BLaER1 treated with 17β-estradiol and CSF1 and Interleukin-3, amounts not matched to agents 10 nM and 100 nM (cell line): Measurements from ENCODE around the gene PLEKHM2.

Experiments
- H3K27ac ChIP-seq, 11 experiments: shearing (Covaris generic); formaldehyde crosslinking; 2 replicates each; pipeline ENCODE4 v1.8.1; 2022
- H3K27me3 ChIP-seq, 11 experiments: shearing (Covaris generic); formaldehyde crosslinking; 2 replicates each; pipeline ENCODE4 v1.8.1; 2022
- H3K36me3 ChIP-seq, 11 experiments: shearing (Covaris generic); formaldehyde crosslinking; 2 replicates each; pipeline ENCODE4 v1.8.1; 2022
- H3K4me1 ChIP-seq, 10 experiments: shearing (Covaris generic); formaldehyde crosslinking; 2 replicates each; pipeline ENCODE4 v1.8.1; 2022
- H3K4me2 ChIP-seq, 11 experiments: shearing (Covaris generic); formaldehyde crosslinking; 2 replicates each; pipeline ENCODE4 v1.8.1; 2022
- H3K4me3 ChIP-seq, 10 experiments: shearing (Covaris generic); formaldehyde crosslinking; 2 replicates each; pipeline ENCODE4 v1.8.1; 2022
- H3K9ac ChIP-seq, 11 experiments: shearing (Covaris generic); formaldehyde crosslinking; 2 replicates each; pipeline ENCODE4 v1.8.1; 2022
- H3K9me3 ChIP-seq, 11 experiments: shearing (Covaris generic); formaldehyde crosslinking; replicated peaks in 1 of 11; 2 replicates each; pipeline ENCODE4 v1.8.1; 2022
- H4K20me1 ChIP-seq, 11 experiments: shearing (Covaris generic); formaldehyde crosslinking; 2 replicates each; pipeline ENCODE4 v1.8.1; 2022
- Cebpa-rat ChIP-seq, 11 experiments: shearing (Covaris generic); IDR thresholded peaks; 2 replicates each; pipeline ENCODE4 v1.8.1; 2022

PLEKHM2 gene

DNA sequence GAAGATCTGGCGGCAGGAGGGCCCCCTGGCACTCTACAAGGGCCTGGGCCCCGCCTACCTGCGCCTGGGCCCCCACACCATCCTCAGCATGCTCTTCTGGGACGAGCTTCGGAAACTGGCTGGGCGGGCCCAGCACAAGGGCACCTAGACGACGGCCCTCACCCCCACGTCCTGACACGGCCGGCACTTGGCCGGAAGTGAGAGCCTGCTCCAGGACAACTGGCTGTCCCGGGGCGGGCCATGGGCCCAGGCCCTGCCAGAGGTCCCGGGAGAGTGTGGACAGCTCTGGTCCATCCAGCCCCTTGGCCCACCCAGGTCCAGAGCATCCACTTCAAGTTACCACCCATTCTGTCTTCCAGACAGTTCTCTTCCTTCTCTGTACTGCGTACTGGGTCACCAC, 55.1 kb downstream of the PLEKHM2 start:
- H3K4me2 ChIP-seq, result no peak overlapping the region
- peaks cover 0 to 71% (median 6%) of the 10 kb centered on the region in 11 experiments; a peak in 15 of 22 replicates for H4K20me1 ChIP-seq
- H3K36me3 ChIP-seq, result peaks cover 5 to 13% (median 11%) of the 10 kb centered on the region in 11 experiments; a peak in 20 of 22 replicates
- peaks cover 8 to 35% (median 25%) of the 10 kb centered on the region in 10 experiments; a peak in 16 of 20 replicates for H3K4me1 ChIP-seq
- H3K9me3 ChIP-seq, result no peaks in the 10 kb centered on the region
- H3K27me3 ChIP-seq, result no peaks in the 10 kb centered on the region
- no peak overlapping the region for H3K9ac ChIP-seq
- TF ChIP-seq Cebpa-rat (IDR thresholded peaks at IDR 0.05), result no peak
- no peak overlapping the region for H3K4me3 ChIP-seq
- H3K27ac ChIP-seq, result no peak overlapping the region

- no peak overlapping the region for H3K4me2 ChIP-seq
- no peak overlapping the region for H3K27ac ChIP-seq
- no peaks in the 10 kb centered on the region for H3K9me3 ChIP-seq
- H3K36me3 ChIP-seq, result peaks cover 2 to 8% (median 6%) of the 10 kb centered on the region in 11 experiments; a peak in 19 of 22 replicates
- no peak overlapping the region for H3K9ac ChIP-seq
- peaks cover 0 to 66% (median 5%) of the 10 kb centered on the region in 11 experiments; a peak in 13 of 22 replicates for H4K20me1 ChIP-seq
- no peaks in the 10 kb centered on the region for H3K27me3 ChIP-seq
- no peak overlapping the region for H3K4me3 ChIP-seq
- peaks cover 8 to 36% (median 26%) of the 10 kb centered on the region in 10 experiments; a peak in 15 of 20 replicates for H3K4me1 ChIP-seq
- no peak for TF ChIP-seq Cebpa-rat (IDR thresholded peaks at IDR 0.05)
These were observed 55.6 kb downstream of the PLEKHM2 start for GRCh38 chr1:15739745-15740144.

DNA sequence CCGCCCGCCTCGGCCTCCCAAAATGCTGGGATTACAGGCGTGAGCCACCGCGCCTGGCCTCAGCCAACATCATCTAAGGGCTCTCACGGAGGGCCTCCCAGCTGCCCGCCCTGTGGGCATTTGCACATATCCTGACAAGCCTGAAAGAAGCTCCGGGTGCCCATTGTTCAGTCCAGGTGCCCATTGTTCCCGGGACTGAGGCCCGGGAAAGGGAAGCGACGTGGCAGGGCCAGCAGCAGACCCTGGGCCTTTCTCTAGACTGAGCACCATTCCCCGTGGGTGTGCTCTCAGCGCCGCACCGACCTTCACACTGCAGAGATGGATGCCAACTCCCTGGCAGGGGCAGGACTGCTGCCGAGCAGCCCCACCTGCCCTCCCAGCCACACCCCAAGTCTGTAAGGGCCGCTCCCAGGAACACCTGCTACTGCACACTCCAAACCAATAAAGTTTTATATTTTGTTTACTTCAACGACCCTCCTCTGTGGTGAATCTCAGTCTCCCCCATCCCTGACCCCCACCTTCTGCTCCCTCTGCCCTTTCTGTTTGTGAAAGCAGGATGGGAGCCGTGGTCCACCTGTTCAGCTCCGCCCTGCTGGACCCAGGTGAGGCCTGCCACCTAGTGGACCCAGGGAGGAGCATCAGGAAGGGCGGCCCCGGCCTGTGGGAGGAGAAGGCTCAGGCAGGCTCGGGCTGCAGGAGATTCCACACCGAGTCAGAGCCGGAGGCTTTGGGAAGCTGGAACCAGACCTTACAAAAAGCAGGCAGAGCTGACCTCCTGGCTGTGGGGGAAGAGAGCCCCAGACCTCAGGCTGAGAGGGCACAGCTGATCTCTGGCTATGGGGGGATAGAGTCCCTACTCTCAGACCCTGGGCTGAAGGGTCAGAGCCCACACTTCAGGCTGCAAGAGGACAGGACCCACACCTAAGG, 57.1 kb downstream of the PLEKHM2 start:
- H3K4me3 ChIP-seq, result no peak overlapping the region
- H3K27ac ChIP-seq, result no peak overlapping the region
- no peaks in the 10 kb centered on the region for H3K27me3 ChIP-seq
- no peak overlapping the region for H3K9ac ChIP-seq
- no peaks in the 10 kb centered on the region; a peak in 1 of 22 replicates for H3K36me3 ChIP-seq
- H3K4me2 ChIP-seq, result no peak overlapping the region
- no peak for TF ChIP-seq Cebpa-rat (IDR thresholded peaks at IDR 0.05)
- H4K20me1 ChIP-seq, result peaks cover 0 to 53% (median 4%) of the 10 kb centered on the region in 11 experiments; a peak in 8 of 22 replicates
- H3K4me1 ChIP-seq, result peaks cover 0 to 31% (median 26%) of the 10 kb centered on the region in 10 experiments; a peak in 13 of 20 replicates
- no peaks in the 10 kb centered on the region for H3K9me3 ChIP-seq

DNA sequence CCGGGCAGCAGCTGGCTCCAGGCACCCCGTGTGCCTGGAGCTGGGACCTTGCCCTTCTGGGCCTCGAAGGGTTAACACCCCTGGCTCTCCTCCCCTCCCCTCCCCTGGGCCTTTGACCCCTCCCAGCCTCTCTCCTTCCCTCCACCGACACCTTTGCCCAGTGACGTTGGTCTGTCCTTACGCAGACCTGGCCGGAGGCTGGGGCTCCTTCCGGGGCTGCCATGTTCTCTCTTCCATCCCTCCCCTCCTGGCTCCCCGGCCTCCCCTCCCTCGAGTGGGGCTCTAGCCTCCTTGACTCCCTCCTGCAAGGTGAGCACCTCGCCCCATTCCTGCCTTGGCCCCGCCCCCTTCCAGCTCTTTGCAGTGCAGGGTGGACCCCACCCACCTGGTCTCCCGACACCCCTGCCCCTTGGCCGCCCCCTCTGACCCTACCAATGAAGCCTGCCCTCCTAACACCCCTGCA, 58.2 kb downstream of the PLEKHM2 start, which contains the start of gene TMEM82:
TSS of gene TMEM82 (plus strand) at position 161 of the 463 bp plus-strand sequence. CDS start at position 222, 61 bp downstream.
- Histone ChIP-seq H3K9me3 (no peaks in the 10 kb centered on the region), H3K9ac (no peak within 1 kb of the TSS), H3K27ac (no peak within 1 kb of the TSS), H3K4me1 (peaks cover 0 to 31% (median 26%) of the 10 kb centered on the region in 10 experiments; a peak in 13 of 20 replicates), H3K36me3 (no peaks in the 10 kb centered on the region; a peak in 1 of 22 replicates), H3K27me3 (no peaks in the 10 kb centered on the region), H4K20me1 (peaks cover 0 to 43% (median 4%) of the 10 kb centered on the region in 11 experiments; a peak in 7 of 22 replicates), H3K4me3 (no peak within 1 kb of the TSS), H3K4me2 (peak within 1 kb of the TSS in 5 of 11 experiments; percentile 8 to 57 (median 49); a peak in 10 of 22 replicates)
- TF ChIP-seq Cebpa-rat (IDR thresholded peaks at IDR 0.05), result no peak

GRCh38 chr1:15744122-15744679, 60.1 kb downstream of the PLEKHM2 start:
- TF ChIP-seq Cebpa-rat (IDR thresholded peaks at IDR 0.05), result no peak
- no peaks in the 10 kb centered on the region; a peak in 1 of 22 replicates for H3K36me3 ChIP-seq
- H3K27me3 ChIP-seq, result no peaks in the 10 kb centered on the region
- peak overlapping the region in 7 of 11 experiments; percentile 8 to 57 (median 31); a peak in 10 of 22 replicates for H3K4me2 ChIP-seq
- no peak overlapping the region for H3K4me3 ChIP-seq
- no peak overlapping the region; a peak in 1 of 22 replicates for H3K9ac ChIP-seq
- H3K4me1 ChIP-seq, result peaks cover 0 to 17% (median 15%) of the 10 kb centered on the region in 10 experiments; a peak in 12 of 20 replicates
- H3K27ac ChIP-seq, result no peak overlapping the region
- peaks cover 0 to 25% (median 0%) of the 10 kb centered on the region in 11 experiments; a peak in 7 of 22 replicates for H4K20me1 ChIP-seq
- H3K9me3 ChIP-seq, result no peaks in the 10 kb centered on the region

- Histone ChIP-seq H3K27ac (no peak overlapping the region), H3K4me3 (no peak overlapping the region), H3K27me3 (no peaks in the 10 kb centered on the region), H3K9me3 (no peaks in the 10 kb centered on the region), H3K36me3 (no peaks in the 10 kb centered on the region), H3K4me2 (no peak overlapping the region), H3K9ac (no peak overlapping the region), H4K20me1 (peaks cover 0 to 5% (median 0%) of the 10 kb centered on the region in 11 experiments; a peak in 3 of 22 replicates), H3K4me1 (peaks cover 0 to 17% (median 15%) of the 10 kb centered on the region in 10 experiments; a peak in 12 of 20 replicates)
- TF ChIP-seq Cebpa-rat (IDR thresholded peaks at IDR 0.05), result no peak
These were observed 63.3 kb downstream of the PLEKHM2 start for GRCh38 chr1:15747378-15747777.

DNA sequence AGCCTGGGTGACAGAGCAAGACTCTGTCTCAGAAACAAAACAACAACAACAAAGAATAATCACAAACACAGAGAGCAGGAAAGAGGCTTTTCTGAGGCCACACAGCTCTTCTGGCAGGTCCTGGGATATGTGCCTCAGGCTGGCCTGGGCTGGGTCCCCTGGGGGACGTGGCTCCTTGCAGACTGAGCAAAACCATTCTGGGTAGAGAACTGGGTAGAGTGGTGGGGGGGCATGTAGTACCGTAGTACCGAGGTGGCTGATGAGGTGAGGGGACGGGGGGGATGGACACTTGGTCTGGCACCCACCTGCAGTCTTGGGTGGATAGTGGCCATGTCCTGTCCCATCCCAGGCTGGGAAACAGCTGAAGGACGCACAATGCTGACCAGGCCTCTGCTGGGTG, 64.1 kb downstream of the PLEKHM2 start:
- H3K4me2 ChIP-seq, result no peak overlapping the region
- no peak for TF ChIP-seq Cebpa-rat (IDR thresholded peaks at IDR 0.05)
- peaks cover 0 to 12% (median 9%) of the 10 kb centered on the region in 10 experiments; a peak in 12 of 20 replicates for H3K4me1 ChIP-seq
- H3K27me3 ChIP-seq, result no peaks in the 10 kb centered on the region
- H3K9me3 ChIP-seq, result no peaks in the 10 kb centered on the region
- no peak overlapping the region for H3K4me3 ChIP-seq
- H3K36me3 ChIP-seq, result no peaks in the 10 kb centered on the region
- H4K20me1 ChIP-seq, result peaks cover 0 to 5% (median 0%) of the 10 kb centered on the region in 11 experiments; a peak in 3 of 22 replicates
- H3K9ac ChIP-seq, result no peak overlapping the region
- H3K27ac ChIP-seq, result no peak overlapping the region

DNA sequence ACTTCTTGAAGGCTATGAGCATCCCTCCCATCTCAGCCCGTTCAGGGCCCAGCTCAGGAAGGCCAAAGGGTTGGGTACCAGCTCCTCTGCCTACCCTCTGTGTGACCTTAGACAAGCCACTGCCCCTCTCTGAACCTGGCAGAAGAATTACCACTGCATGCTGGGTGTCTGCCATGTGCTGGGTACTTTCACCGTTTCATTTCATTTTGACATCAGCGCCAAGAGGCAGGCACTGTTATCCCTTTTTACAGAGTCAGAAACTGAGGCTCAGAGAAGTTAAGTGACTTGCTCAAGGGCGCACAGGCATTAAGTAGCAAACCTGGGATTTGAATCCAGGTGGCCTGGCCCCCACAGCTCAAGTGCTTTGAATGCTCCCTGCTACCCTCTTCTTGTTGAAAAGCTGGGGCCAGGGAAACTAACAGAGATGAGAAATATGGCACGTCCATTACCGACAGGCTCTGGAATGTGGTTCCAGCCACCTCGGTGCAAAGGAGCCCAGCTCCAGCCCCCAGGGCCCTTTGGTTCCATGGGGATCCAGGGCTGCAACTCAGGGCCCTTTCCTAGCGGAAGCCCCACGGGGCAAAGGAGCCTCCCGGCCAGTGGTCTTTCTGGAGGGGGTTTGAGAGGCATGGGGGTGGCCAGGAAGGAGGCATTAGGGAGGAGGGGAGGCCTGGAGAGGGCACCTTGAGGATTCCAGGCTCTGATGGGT, 64.7 kb downstream of the PLEKHM2 start:
- H3K27ac ChIP-seq, result no peak overlapping the region

More for the DNA sequence above, 64.7 kb downstream of the PLEKHM2 start:
- no peak overlapping the region for H3K4me2 ChIP-seq
- peaks cover 0 to 6% (median 3%) of the 10 kb centered on the region in 10 experiments; a peak in 11 of 20 replicates for H3K4me1 ChIP-seq
- H3K9ac ChIP-seq, result no peak overlapping the region
- TF ChIP-seq Cebpa-rat (IDR thresholded peaks at IDR 0.05), result no peak
- H3K4me3 ChIP-seq, result no peak overlapping the region
- no peaks in the 10 kb centered on the region for H3K27me3 ChIP-seq
- H4K20me1 ChIP-seq, result peaks cover 0 to 5% (median 0%) of the 10 kb centered on the region in 11 experiments; a peak in 2 of 22 replicates
- H3K9me3 ChIP-seq, result no peaks in the 10 kb centered on the region
- no peaks in the 10 kb centered on the region for H3K36me3 ChIP-seq
